Measurements from ENCODE around the gene PATZ1. TPM values are rescaled to one million over a fixed set of nuclear protein-coding genes. Genes with fewer than 3 reads are reported as not detected.

The PATZ1 gene
- polyA plus RNA-seq, 1 experiment, result 9.9 TPM

- no peak overlapping the region for H3K4me3 ChIP-seq (ENCODE audit: low read depth, low read length)
- TF ChIP-seq, protein P1, sequence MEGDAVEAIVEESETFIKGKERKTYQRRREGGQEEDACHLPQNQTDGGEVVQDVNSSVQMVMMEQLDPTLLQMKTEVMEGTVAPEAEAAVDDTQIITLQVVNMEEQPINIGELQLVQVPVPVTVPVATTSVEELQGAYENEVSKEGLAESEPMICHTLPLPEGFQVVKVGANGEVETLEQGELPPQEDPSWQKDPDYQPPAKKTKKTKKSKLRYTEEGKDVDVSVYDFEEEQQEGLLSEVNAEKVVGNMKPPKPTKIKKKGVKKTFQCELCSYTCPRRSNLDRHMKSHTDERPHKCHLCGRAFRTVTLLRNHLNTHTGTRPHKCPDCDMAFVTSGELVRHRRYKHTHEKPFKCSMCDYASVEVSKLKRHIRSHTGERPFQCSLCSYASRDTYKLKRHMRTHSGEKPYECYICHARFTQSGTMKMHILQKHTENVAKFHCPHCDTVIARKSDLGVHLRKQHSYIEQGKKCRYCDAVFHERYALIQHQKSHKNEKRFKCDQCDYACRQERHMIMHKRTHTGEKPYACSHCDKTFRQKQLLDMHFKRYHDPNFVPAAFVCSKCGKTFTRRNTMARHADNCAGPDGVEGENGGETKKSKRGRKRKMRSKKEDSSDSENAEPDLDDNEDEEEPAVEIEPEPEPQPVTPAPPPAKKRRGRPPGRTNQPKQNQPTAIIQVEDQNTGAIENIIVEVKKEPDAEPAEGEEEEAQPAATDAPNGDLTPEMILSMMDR (IDR thresholded peaks at IDR 0.05; ENCODE audit: low read depth, low read length), result no peak
- no peak overlapping the region for H3K27ac ChIP-seq (ENCODE audit: low read depth, low read length)
- no peaks in the 10 kb centered on the region for H3K9me3 ChIP-seq (ENCODE audit: control insufficient read depth, insufficient read depth, low read length)
- no peaks in the 10 kb centered on the region for H3K27me3 ChIP-seq (ENCODE audit: control insufficient read depth, insufficient read depth, low read length)
- DNase-seq (ENCODE audit: low read depth, low spot score), result no peak
- POLR2A ChIA-PET, result interaction anchor here (0.5 kb wide), 1 partner anchor 139 kb away, joined by 7 read pairs; no protein-coding TSS in a partner anchor
- CTCF ChIA-PET, result interaction anchor here (1.0 to 6.6 kb wide), 2 partner anchors 13 to 177 kb away, joined by 5 to 55 read pairs; partner anchors contain the start of gene SELENOM
Observed at GRCh38 chr22:31284281-31285155, 61.6 kb downstream of the PATZ1 start.

DNA sequence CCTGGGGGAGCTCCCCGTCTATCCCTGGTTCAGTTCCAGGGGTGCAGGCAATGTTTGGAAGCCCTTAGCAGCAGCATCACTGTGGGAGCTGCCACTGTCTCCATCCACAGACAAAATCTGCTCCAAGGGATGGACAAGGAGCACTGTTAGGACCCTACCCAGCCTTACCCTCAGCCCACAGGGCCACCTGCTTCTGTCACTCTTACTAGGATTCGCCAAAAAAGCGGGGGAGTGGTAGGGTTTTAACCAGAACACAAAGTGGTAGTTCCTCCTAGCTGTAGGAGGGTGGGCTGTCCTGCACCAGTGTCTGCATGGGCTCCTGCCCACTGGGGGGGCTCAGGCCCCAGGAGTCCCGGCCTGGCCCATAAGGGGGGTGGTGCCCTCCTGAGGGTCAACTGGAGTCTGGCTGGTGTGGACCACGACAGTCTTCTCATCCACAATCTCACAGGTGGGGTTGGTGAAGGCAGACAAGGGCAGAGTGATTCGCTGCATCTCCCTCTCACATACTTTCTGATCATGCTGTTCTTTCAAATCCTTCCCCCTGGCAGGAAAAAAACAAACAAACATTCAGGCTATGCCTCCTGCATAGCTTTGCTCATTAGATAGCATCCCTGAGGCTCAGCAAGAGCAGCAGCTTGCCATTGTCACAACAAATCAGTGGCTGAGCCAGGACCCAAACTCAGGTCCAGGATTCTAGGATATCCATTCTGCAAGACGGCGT lies 63.2 kb downstream of the PATZ1 start:
- H3K9me3 ChIP-seq (ENCODE audit: control insufficient read depth, insufficient read depth, low read length), result no peaks in the 10 kb centered on the region
- no peak overlapping the region for H3K4me3 ChIP-seq (ENCODE audit: low read depth, low read length)
- no peak for DNase-seq (ENCODE audit: low read depth, low spot score)
- H3K27me3 ChIP-seq (ENCODE audit: control insufficient read depth, insufficient read depth, low read length), result no peaks in the 10 kb centered on the region
- no peak overlapping the region for H3K27ac ChIP-seq (ENCODE audit: low read depth, low read length)
- CTCF ChIA-PET, result interaction anchor here (1.0 to 6.6 kb wide), 2 partner anchors 11 to 31 kb away, joined by 3 to 55 read pairs; no protein-coding TSS in a partner anchor
- TF ChIP-seq, protein P1 (IDR thresholded peaks at IDR 0.05; ENCODE audit: low read depth, low read length), result no peak
- POLR2A ChIA-PET, result no interaction called here

- Histone ChIP-seq H3K9me3 (ENCODE audit: control insufficient read depth, insufficient read depth, low read length) (no peaks in the 10 kb centered on the region), H3K4me3 (ENCODE audit: low read depth, low read length) (no peak overlapping the region), H3K27me3 (ENCODE audit: control insufficient read depth, insufficient read depth, low read length) (no peaks in the 10 kb centered on the region), H3K27ac (ENCODE audit: low read depth, low read length) (no peak overlapping the region)
- TF ChIP-seq, protein P1 (IDR thresholded peaks at IDR 0.05; ENCODE audit: low read depth, low read length), result no peak
- CTCF ChIA-PET, result interaction anchor here (1.0 to 6.6 kb wide), 2 partner anchors 10 to 32 kb away, joined by 3 to 55 read pairs; no protein-coding TSS in a partner anchor
- POLR2A ChIA-PET, result no interaction called here
- DNase-seq (ENCODE audit: low read depth, low spot score), result no peak
Observed at GRCh38 chr22:31281733-31282132, 64.4 kb downstream of the PATZ1 start.

DNA sequence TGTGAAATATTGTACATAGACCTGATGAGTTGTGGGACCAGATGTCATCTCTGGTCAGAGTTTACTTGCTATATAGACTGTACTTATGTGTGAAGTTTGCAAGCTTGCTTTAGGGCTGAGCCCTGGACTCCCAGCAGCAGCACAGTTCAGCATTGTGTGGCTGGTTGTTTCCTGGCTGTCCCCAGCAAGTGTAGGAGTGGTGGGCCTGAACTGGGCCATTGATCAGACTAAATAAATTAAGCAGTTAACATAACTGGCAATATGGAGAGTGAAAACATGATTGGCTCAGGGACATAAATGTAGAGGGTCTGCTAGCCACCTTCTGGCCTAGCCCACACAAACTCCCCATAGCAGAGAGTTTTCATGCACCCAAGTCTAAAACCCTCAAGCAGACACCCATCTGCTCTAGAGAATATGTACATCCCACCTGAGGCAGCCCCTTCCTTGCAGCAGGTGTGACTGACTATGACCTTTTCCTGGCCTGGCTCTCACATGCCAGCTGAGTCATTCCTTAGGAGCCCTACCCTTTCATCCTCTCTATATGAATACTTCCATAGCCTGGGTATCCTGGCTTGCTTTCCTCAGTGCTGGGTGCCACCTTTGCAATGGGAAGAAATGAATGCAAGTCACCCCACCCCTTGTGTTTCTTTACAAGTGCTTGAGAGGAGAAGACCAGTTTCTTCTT lies 66.2 kb downstream of the PATZ1 start:
- no peak overlapping the region for H3K4me3 ChIP-seq (ENCODE audit: low read depth, low read length)
- no peaks in the 10 kb centered on the region for H3K9me3 ChIP-seq (ENCODE audit: control insufficient read depth, insufficient read depth, low read length)
- ChIA-PET POLR2A (no interaction called here), CTCF (interaction anchor here (1.2 to 6.6 kb wide), 2 partner anchors 8 to 33 kb away, joined by 3 to 55 read pairs; no protein-coding TSS in a partner anchor)
- TF ChIP-seq, protein P1 (IDR thresholded peaks at IDR 0.05; ENCODE audit: low read depth, low read length), result no peak
- no peak for DNase-seq (ENCODE audit: low read depth, low spot score)
- no peaks in the 10 kb centered on the region for H3K27me3 ChIP-seq (ENCODE audit: control insufficient read depth, insufficient read depth, low read length)
- no peak overlapping the region for H3K27ac ChIP-seq (ENCODE audit: low read depth, low read length)
